Activated CD8-positive, alpha-beta memory T cell treated with anti-CD3 and anti-CD28 coated beads for 36 hours (primary cell): Measurements from ENCODE around the gene PTPRD. TPM values are rescaled to one million over a fixed set of nuclear protein-coding genes. Genes with fewer than 3 reads are reported as not detected.

Experiments
- CTCF ChIA-PET: fragments of 350-600 bp; sonication (Branson Sonifier 250); formaldehyde crosslinking; loops from one replicate; lab custom pipeline; 2021; ENCODE audit warnings: antibody characterized with exemption; lab: Charles Lee
- POLR2A ChIA-PET: fragments of 350-600 bp; sonication (Branson Sonifier 250); formaldehyde crosslinking; loops from one replicate; lab custom pipeline; 2021; ENCODE audit warnings: antibody characterized with exemption; lab: Charles Lee
- total RNA-seq, 2 experiments: library from RNA; stranded (reverse); gene quantifications; one replicate each; pipeline ENCODE4 v1.2.3, GENCODE V29; 2021

PTPRD gene
- total RNA-seq, 2 experiments from 2014 or later, result 0.10 to 0.15 TPM

DNA sequence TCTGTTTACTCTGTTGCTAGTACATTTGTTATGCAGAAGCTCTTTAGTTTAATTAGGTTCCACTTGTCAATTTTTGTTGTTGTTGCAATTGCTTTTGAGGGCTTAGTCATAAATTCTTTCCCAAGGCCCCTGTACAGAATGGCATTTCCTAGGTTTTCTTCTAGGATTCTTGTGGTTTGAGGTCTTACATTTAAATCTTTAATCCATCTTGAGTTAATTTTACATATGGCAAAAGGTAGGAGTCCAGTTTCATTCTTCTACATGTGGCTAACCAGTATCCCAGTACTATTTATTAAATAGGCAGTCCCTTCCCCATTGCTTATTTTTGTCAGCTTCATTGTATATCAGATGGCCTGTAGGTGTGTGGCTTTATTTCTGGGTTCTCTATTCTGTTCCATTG, 792.4 kb downstream of the PTPRD start:
- POLR2A ChIA-PET, result no interaction called here
- CTCF ChIA-PET, result no interaction called here

DNA sequence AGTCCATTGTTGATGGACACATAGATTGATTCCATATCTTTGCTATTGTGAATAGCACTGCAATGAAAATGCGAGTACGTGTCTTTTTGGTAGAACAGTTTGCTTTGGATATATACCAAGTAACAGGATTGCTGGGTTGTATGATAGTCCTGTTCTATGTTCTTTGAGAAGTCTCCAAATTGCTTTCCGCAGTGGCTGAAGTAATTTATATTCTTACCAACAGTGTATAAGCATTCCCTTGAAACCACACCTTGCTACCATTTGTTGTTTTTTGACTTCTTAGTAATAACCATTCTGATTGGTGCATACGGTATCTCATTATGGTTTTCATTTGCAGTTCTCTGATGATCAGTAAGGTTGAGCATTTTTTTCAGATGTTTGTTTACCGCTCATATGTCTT, 792.9 kb downstream of the PTPRD start:
- ChIA-PET CTCF (no interaction called here), POLR2A (no interaction called here)

DNA sequence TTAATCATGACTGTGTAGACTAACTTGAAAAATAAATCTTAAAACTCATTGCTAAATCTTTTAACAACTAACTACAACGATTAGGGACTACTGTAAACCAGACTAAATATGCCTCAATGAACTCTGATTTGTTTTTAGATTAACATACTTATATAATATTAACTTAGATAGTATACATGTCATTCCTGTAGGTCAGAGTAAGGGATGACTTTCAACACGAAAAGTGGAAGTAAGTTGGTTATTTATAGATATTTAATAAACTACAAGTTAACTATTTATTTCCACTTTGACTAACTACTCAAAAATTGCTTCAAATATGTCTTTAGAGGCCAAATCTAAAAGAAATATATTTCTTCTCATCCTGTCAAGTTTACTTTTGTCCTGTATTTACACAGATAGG, 795.6 kb downstream of the PTPRD start:
- ChIA-PET CTCF (no interaction called here), POLR2A (no interaction called here)

DNA sequence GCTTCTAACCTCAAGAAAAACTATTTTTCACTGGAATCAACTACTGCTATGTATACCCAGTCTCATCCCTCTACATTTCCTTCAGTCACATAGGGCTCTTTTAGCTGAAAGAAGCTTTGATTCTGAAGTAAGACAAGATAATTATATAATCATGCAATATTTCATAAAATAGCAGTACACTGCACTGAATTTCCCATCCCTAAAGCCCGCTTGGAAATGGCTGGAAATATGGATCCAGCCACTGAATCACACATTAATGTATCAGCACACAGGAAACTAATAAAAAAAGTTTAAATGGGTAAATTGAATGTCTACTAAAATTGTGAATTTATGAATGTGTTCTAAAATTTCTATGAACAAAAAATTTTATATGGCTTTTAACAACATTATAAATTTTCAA, 808.7 kb downstream of the PTPRD start:
- ChIA-PET CTCF (no interaction called here), POLR2A (no interaction called here)

DNA sequence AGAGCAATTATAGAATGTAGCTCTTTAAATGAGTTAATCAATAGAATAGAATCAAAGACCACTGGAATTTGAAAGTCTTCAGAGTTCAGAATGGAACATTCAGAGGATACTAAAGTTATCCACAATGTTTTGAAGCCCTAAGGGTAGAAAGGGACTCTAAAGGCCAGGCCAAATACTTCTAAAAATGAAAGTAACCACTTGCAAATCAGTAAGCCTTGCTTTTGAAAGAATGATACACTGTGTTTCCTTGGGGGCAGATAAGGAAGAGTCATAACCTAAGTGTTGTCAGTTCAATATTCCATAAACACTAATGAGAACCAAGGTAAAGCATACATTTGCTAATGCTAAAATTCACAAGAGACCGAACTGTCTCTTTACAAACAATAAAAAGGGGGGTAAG, 813.5 kb downstream of the PTPRD start:
- ChIA-PET POLR2A (no interaction called here), CTCF (no interaction called here)

DNA sequence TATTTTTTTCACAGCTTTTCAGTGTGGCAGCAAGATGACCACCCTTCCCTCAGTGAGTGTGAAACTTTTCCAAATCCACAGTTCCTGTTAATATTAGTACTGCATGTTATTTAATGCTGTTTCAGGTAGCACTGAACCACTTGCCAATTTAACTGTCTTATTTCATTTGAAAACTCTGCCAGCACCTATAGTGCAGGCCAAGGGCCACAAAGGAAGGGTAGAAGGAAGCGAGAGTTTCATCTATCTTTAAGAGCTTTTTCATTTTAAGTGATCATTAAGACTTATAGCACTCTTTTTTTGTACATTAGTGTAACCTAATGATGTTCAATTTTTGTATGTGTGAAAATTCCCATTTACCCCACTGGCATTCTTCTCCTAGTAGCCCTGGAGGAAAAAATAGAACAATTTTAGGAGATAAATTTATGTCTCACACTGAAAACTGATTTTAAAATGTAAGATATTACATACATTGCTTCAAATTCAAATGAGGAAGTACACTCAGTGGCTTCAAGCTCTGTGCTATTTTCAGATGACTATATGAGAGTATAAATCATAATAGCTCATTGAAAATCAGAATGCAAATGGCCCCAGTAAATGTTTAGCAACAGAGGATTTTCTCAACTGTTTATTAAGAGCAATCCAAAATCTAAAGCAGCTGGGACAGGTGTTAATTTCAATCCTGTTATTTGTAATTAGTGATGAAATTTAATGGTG, 820.5 kb downstream of the PTPRD start:
- ChIA-PET CTCF (no interaction called here), POLR2A (no interaction called here)

DNA sequence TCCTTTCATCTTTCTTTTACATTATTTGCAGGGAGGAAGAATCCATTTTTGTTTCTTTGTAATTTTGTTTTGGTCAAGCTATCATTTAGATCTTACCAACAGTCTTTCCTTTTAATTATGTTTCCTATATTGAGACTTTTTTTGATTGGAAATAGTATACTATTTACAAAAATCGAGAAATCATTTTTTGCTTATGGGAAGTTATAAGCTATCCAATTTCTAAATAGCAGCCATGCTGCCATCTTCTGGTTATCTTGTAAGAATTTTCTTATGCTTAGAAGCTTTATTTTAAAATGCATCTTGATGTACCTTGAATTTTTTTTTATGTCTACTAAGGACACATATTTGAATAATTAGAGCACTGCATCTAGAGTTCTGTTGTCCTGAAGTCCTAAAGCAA, 821.2 kb downstream of the PTPRD start:
- CTCF ChIA-PET, result no interaction called here
- POLR2A ChIA-PET, result no interaction called here

DNA sequence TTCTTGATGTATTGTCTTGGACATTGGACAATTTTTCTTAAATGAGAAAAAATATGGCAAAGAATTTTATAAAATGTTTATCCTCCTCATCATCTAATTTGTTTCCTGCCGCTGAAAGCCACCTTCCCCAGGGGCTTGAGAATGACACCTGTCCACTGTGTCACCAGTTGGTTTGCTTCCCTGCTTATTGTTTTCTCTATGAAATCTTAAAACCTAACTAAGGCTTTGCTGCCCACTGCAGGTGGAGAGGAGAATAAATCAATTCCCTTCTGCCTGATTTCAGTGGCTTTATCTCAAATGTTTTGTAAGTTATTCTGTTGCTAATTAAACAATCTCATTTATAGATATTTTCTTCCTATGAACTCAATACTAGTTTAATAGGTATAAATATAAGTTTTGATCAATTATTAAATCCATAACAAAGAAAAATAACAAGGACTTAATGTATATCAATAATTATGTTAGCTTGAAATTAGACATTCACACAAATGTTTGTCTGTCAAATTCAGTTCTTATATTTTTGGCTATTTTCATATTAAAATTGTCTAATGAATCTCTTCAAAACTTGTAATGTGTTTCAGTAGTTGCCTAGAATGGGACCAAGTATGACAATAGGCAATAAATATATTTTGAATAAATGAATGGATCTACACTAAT, 822.5 kb downstream of the PTPRD start:
- CTCF ChIA-PET, result no interaction called here
- POLR2A ChIA-PET, result no interaction called here

DNA sequence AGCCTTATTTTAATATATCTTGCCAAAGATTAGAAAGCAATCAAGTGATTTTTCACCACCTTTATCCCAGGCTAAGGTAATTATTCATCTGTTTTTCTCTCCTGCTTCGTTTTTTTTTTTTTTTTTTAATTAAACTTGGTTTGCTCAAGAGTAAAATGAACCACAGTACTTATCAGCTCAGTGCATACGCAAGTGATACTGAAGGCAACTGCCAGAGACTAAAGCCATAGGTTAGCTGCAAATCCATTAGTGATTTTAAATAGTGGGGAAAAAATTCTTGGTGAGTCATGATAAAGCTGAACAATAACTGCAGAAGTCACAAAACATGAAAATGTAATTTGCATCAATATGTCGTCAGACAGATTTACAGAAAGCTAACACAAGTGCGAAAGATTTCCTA, 829.1 kb downstream of the PTPRD start:
- ChIA-PET POLR2A (no interaction called here), CTCF (interaction anchor here (0.6 kb wide), 1 partner anchor 15 kb away, joined by 4 read pairs; no protein-coding TSS in a partner anchor)

DNA sequence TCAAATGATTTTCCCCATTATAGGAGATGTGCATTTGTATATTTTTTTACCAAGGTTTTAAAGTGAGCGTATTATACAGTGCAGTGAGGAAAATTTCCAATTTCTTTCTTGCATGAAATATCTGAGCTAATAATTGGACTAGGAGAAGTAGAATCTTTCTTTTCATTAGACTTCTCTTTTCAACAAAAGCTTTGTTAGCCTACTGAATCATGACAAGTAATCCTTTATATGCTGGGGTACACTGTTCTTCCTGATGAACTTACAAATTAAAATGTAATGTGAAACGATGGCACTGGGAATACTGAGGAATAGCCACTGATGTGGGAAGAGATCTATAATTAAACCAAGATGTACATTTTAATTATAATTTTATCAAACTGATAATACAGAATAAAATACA, 829.6 kb downstream of the PTPRD start:
- POLR2A ChIA-PET, result no interaction called here
- CTCF ChIA-PET, result no interaction called here

DNA sequence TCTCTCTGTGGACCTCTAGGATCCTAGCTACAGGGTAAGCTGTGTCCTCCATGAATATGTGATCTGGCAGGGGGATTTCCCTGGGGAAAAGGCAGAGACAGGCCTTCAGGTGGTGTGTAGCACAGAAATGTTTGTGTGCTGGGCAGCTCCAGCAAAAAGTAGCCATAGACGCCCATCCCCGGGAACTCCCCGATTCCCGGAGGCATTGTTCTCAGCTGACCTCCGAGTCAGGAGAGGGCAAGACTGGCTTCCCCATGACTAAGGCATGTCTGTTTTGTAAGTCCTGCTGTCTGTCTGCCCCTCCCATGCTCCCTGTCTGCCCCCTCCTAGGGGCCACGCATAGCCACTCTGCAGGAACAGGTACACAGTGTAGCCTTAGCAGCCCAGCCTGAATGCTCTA, 834.5 kb downstream of the PTPRD start:
- ChIA-PET POLR2A (no interaction called here), CTCF (no interaction called here)

DNA sequence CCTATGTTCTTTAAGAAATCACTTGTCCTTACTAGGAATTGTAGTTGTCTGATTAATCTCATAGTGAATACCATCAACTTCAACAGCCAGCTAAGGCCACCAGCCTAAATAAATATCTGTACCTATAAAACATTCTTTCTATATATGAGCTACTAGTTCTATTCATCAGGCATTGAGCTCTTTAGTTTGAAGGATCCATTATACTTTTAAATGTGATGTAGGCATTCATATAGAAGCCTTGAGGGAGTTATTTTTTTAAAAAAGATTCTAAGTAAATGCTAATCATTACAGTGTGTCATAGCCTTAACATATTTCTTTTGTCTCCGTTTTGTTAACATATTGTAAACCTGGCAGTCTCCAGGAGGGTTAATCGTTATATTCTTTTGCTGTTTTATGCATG, 838.3 kb downstream of the PTPRD start:
- POLR2A ChIA-PET, result no interaction called here
- CTCF ChIA-PET, result no interaction called here

DNA sequence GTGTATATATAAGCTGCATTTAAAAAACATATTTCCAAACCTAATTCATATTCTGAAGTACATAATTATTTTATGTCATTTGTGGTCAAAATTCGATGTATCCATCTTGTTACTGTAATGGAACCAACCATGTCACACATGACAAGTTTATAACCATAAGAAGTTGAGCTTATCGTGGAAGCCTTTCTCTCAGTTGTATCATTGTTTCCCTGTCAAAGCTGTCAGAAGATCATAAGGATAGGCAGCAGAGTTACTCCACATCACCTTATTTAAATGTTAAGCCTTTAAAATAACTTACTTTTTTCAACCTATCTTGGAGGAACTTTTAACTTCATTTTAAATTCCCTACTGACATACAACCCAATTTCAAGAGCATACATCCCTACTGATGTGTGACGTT, 841.5 kb downstream of the PTPRD start:
- POLR2A ChIA-PET, result no interaction called here
- CTCF ChIA-PET, result no interaction called here

DNA sequence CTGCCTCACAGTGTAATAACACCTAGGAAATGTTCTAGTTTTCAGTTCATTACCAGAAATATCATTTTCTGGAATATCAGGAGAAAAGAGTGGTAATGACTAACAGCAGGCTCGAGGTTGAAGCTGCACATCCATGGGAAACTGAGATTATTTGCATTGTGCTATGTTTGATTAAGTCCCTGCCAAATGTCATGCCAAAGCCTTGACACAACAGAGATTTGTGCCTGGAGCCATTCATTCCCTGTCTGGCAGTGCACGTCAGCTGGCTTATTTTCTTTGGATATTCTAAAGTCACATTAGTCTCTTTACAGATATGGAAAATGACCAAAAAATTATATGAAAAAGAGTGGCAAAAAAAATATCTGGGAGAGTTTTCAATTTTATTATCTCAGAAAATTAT, 848.0 kb downstream of the PTPRD start:
- ChIA-PET POLR2A (no interaction called here), CTCF (no interaction called here)

DNA sequence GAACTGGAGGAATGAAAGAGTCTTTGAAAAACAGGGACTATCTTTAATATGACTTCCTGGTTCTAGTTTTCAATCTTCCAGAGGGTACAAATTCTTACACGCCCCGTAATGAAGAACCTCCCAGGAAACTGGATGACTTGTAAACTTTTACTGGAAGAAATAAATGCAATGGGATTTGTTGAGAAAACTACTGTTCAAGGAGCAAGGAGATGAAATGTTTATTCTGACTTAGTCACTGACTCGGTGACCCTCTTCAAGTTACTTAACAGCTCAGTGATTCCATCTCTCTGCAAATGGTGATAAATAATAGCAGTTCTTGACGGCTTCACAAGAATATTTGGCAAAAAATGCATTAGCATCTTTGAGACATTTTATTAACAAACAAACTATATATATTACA, 858.6 kb downstream of the PTPRD start:
- POLR2A ChIA-PET, result no interaction called here
- CTCF ChIA-PET, result no interaction called here

DNA sequence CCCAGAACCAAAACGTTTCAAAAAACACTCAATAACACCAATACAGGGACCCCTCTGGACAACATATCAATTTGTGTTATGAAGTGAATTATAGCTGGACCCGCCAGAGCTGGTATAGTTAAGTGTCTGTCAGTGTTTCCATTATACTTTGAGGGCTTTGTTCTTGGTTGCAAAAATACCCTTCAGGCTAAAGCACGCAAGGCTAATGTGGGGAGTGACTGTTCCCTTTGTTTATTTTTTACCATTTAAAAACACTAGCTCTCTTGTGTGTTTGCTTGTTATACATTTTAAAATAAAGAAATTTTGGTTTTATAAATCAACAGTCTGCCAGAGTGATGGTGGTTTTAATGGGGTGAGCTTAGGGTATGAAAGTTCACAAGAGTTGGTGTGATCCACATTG, 859.5 kb downstream of the PTPRD start:
- ChIA-PET POLR2A (no interaction called here), CTCF (no interaction called here)

DNA sequence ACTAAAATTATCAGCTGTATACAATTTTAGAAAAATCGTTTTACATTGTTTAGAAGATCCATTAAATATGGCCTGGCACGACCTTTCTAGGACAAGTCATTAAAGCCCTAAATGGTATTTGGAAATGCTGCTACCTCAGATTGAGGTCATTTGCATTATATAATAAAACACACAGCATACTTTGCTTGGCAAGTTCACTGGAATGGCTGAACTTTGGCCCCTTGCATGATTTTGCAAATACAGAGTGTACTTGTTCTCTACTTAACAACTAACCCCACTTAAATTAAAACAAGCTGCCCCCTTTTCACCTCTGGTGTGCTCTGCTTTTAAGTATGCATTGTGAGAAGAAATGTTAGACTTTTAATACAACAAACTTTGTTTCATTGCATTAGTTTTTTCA, 860.1 kb downstream of the PTPRD start:
- ChIA-PET POLR2A (no interaction called here), CTCF (no interaction called here)

DNA sequence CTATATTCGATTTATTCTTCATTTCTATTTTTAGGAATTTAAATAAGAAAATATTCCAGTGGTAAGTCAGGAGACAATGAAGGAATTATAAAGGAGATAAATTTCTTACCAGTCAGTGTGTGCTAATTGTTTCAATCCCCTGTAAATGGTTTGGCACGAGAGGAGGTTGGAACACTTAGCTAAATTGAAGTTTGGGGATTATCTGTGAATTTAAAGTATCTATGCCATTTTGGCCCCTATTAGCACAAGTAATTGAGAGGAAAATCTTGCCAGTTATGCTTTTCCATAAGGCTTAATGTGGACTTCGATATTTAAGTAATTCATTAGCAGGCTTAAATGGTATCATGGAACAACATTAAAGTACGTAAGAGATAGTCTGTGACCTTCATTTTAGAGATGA, 860.8 kb downstream of the PTPRD start:
- CTCF ChIA-PET, result no interaction called here

DNA sequence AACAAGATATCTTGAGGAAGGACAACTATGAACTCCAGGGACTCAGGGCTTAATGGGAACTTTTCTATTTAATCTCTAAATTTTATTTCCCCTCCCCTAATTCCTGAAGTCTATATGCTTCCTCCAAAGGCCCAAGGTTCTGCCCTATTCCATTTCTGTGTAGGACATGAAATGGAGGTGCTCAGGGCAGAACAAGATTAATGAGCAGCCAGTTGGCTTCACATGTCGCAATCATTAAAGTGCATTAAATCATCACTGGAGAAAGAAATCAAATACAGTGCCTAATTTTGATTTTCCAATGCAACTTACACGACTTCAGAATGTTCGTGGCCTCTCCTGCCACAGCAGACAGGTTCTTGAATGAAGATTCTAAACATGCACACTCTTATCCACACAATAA, 862.1 kb downstream of the PTPRD start:
- ChIA-PET CTCF (no interaction called here), POLR2A (no interaction called here)

More for the DNA sequence above, 860.8 kb downstream of the PTPRD start:
- POLR2A ChIA-PET, result no interaction called here

DNA sequence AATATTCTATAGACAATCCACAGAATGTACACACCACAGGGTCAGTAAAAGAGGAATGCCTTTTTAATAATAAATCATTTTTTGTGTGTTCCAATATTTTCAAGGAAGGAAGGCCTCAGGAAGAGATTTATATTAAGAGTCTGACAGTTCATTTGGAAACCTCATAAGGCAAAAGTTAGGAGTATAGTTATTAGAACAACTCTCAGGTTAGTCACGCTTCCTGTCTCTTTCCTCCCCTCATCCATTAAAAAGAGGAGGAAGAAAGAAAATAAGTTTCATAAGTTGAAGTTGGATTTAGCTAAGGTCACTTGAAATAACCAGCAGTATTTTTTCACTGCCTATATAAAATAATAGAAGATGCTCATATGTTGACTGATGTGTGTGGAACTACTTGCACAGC, 863.2 kb downstream of the PTPRD start:
- POLR2A ChIA-PET, result no interaction called here
- CTCF ChIA-PET, result no interaction called here

DNA sequence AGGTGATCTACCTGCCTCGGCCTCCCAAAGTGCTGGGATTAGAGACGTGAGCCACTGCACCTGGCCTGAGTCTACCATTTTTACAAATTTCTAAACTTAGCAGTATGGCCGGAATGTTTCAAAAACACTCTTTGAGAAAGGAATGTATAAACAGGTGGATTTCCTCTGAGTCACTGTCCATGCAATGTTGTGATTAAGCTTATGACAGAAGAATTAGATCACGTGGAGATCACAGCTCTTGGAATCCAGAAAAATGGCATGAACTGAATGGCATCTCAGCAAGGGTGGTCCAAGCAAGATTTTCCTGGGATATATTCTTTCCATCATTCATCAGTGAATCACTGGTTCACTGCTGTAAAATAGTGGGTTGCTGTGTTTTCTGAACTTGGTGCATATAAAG, 865.0 kb downstream of the PTPRD start:
- POLR2A ChIA-PET, result no interaction called here
- CTCF ChIA-PET, result no interaction called here

DNA sequence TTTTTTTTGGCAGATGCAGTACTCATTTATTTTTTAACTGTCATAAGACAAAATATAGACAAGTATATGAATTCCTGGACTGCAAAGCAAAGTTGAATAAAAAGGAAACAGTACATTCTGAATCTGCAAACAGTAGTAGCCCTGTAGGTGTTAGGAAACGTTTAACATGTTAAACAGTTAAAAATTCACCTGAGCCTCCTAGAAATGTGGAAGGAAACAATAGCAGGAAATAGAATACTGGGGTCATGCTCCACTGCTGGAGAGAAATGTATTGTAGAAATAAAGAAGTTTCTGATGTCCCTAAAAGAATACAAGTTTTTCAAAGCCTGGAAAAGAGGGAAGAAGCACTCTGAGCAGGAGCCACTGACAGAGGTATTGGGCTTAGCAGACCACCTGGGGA, 866.0 kb downstream of the PTPRD start:
- CTCF ChIA-PET, result no interaction called here
- POLR2A ChIA-PET, result no interaction called here
